HG03575 (cell line): ENCODE results near the gene ASB2.

Experiments
- ATAC-seq: cut with Tn5 transposase; IDR thresholded peaks from one replicate; pipeline ENCODE4 v1.9.1; 2021; ENCODE audit not compliant: unreplicated experiment, insufficient number of reproducible peaks, low FRiP score; ENCODE audit errors: extremely low read depth

The ASB2 gene

DNA sequence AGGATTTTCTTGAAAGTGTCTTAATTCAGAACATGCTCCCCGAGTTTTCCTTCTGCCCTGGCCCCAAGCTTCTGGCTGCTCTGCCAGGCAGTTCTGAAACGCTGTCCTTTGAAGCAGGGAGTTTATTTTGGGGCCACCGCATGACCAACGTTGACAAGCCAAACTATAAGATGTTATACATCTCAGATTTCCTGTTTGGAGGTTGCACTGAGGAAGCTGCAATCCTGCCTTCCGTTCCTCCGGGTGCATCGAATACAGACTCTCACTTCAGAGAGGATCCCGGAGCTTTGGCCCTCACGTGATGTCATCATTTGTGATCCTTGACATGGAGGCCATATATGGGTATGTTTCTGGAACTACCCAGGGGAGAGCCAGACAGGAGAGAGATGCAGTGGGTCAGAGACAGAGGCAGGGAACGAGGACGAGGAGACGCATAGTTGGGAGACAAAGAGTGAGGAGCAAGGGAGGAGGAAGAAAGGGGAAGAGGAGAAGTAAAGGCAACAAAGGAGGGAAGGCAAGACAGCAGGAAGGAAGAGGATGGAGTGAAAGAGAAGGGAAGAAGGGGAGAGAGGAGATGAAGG is at the start of gene ASB2:
Gene ASB2 (minus strand): TSS at position 94 of the 581 bp plus-strand sequence. CDS start 12,031 bp downstream, outside the sequence.
- no peak for ATAC-seq

DNA sequence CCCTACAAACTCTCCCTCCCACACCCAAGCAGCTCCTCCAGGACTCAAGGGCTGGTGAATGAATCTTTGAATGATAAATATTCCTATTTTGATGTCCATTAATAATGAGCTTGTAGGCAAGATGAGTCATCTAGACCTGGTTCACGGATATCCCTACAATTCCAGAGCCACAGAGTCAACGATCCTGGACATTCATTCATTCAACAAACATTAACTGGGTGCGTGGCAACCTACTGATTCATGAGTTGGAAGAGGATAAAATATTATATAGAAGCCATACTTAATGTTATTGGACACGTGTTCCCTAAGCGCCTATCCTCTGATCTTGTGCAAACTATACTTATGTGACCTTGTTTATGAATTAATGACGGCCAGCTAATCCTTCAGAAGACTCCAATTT is 49.4 kb upstream of the ASB2 start:
- ATAC-seq: no peak

GRCh38 chr14:94024549-94024948 is 48.2 kb upstream of the ASB2 start:
- ATAC-seq: no peak

DNA sequence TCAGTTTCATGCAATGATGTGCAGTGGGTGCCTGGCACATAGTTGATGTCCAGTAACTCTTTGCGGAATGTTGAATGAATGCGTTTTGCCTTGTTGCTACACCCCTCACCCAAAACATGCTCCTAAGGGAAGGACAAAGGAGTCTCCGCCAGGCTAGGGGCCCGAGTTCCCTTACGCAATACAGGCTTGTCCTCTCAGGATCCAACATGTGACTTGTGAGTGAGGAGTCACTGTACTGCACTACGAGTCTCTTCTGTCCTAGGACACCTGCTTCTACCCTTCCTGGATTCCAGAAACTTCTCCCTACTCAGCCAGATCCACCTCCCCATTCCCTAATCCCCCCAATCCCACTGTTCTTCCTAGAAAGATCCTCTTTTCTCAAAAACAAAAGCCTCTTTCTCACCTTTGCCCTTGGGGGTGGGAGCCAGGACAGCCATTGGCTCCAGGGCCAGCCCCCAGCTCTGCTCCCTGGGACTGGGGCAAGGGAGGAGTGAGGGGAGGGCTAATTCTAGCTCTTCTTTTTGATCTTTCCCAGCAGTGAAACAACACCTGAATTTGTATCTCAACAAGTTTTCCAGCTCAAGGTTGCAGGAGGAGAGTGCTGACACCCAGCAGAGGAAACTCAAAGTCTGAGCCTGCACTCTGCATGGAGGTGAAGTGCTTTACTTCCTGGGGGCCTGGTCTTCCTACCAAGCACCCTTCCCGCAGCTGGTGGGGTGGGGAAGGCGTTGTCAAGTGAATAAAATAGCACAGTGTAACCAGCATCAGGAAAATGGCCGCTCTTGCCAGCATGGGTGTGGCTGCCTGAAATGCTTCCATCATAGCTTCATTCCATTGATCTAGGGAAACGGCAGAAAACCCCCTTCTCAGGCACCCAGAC is 46.4 kb upstream of the ASB2 start:
- ATAC-seq: no peak

DNA sequence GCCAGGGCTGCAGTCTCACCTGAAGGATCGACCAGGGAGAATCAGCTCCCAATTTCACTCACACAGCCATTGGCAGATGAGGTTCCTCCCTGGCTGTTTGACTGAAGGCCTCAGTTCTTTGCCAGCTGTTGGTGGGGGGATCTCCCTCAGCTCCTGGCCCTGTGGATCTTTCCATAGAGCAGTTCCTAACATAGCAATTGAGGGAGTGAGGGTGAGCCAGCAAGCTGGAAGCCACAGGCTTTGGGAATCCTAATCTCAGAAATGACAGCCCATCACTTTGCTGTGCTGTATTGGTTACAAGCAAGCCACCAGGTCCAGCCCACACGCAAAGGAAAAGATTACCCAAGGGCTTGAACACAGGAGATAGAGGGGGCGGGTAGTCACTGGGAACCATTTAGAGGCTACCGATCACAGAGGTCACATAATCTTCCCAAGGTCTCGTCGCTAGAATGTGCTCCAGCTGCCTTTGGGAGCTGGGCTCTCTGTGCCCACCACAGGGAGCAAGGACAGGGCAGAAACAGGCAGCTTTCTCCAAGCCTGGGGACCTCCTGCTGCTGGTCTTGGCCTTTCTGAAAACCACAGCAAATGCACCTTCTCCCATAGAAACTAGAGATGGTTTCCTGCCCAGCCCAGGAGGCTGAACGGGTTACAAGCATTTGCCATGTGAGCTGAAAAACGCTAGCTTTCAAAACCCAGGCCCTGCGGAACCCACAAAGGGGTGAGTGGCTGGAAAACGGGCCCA is 45.2 kb upstream of the ASB2 start:
- no peak for ATAC-seq

DNA sequence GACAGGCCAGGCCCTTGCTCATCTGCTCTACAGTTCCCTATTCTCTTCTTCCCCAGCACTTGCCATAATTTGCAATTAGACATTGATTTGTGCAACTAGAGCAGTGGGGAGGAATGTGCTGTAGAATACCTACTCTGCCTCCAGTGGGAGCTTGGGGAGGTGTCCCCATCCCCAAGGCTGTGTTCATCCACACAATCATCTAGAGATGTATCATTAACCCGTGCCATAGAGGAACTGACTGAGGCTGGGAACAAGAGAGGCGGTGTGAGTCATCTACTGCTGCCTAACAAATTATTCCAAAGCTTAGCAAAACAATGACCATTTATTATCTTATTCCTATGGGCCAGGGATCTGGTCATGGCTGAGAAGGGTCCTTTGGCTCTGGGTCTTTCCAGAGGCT is 44.6 kb upstream of the ASB2 start:
- ATAC-seq: no peak

- ATAC-seq: no peak
These were observed 43.9 kb upstream of the ASB2 start for GRCh38 chr14:94020267-94020666.

DNA sequence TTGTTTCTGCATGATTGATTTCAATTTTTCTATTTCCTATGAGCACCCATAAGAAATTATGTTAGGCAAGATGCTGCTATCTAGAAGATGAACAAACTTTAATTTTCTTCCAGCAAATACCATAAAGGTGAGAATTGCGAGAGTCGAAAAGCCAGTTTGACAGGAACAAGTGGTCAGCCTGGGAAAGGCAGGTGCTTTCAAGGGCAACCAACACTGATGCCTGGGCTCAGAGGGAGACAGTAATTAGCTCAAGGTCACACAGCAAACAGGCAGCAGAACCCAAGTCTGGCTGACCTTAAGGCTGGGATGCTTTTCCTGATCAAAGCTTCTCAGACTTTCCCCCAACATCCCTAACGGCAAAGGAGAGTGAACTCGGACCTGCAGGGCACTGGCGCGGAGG is 43.0 kb upstream of the ASB2 start:
- ATAC-seq: no peak

DNA sequence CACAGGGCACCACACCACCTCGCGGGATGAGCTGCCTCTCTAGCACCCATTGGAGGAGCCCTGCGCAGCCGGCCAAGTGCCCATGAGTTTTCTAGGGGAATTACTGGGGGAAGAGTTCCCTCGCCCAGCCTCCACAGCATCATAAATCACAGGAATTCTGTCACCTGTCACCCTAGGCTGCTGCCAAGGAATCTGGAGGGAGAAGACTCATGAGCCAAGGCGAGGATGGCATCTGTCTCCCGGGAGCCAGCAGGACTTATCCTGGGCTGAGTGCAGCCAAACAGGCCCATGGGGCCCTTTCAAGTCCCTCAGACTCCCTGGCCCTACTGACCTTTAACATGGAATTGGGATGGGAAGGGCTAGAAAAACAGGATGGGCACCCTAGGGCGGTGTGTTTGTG is 41.9 kb upstream of the ASB2 start:
- ATAC-seq: no peak

DNA sequence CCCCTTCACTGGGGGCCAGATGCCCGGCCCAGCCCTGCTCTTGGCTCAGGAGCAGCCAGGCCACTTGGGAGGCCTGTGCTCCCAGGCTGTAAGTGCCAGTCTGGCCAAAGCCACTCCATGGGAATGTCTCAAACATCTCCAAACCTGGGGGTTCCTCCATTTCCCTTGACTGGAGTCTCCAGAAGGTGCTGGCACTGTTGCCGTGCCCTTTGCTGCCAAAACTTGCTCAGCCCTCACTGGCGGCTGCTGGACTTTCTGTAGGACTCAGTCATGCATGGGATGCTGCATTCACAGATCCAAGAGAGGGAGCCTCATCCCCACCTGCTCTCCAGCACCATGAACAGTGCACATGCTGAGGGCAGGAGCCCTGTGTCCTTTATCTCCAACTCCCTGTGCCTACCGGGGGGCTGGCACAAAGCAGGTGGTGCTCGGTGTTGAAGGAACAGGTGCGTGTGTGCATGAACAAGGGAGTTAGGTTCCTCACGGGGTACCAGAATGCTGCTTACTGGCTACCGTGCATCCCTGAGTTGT is 40.1 kb upstream of the ASB2 start:
- no peak for ATAC-seq

DNA sequence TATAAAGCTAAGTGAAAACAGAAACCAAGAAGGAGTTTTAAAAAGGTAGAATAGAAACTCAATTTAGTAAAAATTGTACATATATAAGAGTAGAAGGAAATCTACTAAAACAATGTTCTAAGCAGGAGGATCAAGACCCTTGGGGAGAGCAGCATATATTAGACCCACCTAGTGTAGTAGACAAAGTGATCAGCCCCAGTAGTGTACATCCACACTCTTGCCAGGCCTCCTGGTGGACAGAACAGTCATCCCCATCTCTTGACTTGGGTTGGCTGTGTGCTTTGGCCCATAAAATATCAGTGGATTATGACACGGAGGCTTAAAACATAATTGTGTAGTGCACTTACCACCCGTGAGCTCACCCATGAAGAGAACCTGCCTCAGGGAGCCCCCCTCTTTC is 38.9 kb upstream of the ASB2 start:
- no peak for ATAC-seq

DNA sequence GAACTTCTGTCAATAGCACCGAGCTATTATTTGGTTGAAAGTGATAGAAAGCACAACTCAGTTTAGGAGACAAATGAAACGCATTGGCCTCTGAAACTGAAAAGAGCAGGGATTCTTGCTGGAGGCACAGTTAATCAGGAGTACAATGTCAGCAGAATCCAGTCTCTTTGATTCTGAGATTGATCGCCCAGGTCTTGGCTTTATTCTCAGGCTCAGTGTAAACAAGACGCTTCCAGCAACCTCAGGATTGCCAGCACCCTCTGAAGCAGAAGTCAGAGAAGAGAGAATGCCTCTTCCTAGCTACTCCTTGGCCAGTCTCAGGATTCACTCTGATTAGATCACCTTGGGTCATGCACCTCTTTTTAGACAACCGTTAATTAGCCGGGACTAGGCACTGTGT is 38.0 kb upstream of the ASB2 start:
- no peak for ATAC-seq

- no peak for ATAC-seq
These were observed 35.4 kb upstream of the ASB2 start for GRCh38 chr14:94011795-94012194.

DNA sequence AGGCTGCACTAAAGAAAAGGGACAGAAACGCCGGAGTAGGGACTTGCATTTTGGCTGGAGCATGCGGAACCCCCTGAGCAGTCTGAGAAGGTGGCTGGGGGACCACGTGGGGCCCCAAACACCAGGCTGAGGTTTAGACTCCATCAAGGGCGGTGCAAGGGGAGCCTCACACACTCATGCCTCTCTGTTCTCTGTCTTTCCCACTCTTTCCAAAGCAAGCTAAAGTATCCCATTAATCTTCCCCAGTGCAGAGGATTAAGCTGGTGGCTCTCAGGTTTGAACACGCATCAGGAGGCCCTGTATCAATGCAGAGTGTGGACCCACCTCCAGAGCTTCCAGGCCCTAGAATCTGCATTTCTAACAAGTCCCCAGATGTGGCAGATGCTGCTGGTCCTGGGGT is 34.3 kb upstream of the ASB2 start:
- no peak for ATAC-seq

DNA sequence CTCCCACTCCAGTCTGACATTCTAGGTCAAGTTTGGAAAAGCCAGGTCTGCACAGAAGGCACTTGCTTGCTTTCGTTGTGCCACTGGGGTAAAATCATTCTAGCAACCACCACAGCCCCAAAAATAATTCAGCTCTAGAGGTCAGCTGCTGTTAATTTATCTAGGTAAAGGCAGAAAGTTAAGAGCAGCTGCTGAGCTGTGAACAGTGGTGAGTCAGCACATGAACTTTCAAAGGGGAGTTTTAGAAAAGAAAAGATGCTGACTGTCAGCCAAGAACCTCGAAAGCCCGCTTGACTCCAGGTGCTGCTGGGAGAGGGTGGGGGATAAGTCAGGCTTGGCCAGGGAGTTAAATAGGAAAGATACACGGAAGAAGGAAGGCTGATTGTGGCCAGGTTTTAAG is 33.4 kb upstream of the ASB2 start:
- ATAC-seq: no peak

- no peak for ATAC-seq
These were observed 31.9 kb upstream of the ASB2 start for GRCh38 chr14:94008234-94008633.

- no peak for ATAC-seq
These were observed 29.1 kb upstream of the ASB2 start for GRCh38 chr14:94005324-94006073.

GRCh38 chr14:94004015-94004414 is 27.6 kb upstream of the ASB2 start:
- ATAC-seq: no peak

- ATAC-seq: no peak
These were observed 27.0 kb upstream of the ASB2 start for GRCh38 chr14:94003397-94003796.
